Stimulated activated CD4-positive, alpha-beta T cell treated with anti-CD3 and anti-CD28 coated beads, TNF-alpha, amount 100 ng/mL, for 4 hours (primary cell): ENCODE measurements around the gene ENKD1.

Source experiments
- DNase-seq, 3 experiments: peaks; one replicate each; pipeline ENCODE4 v3.0.0-alpha.2; 2020; ENCODE audit warnings: low read depth in 3 of 3

Gene ENKD1

GRCh38 chr16:67679935-67680897 is 13.7 kb upstream of the ENKD1 start:
- no peak for DNase-seq

- DNase-seq: no peak
Measured at GRCh38 chr16:67678354-67679023, 11.9 kb upstream of the ENKD1 start.

- no peak for DNase-seq
Measured at GRCh38 chr16:67677712-67678111, 11.2 kb upstream of the ENKD1 start.

- no peak for DNase-seq
Measured at GRCh38 chr16:67676939-67677338, 10.4 kb upstream of the ENKD1 start.

- no peak for DNase-seq
Measured at GRCh38 chr16:67676516-67676915, 10.0 kb upstream of the ENKD1 start.

- no peak for DNase-seq
Measured at GRCh38 chr16:67675999-67676398, 9.4 kb upstream of the ENKD1 start.

- no peak for DNase-seq
Measured at GRCh38 chr16:67675579-67675935, 9.0 kb upstream of the ENKD1 start.

GRCh38 chr16:67674851-67675578 is 8.5 kb upstream of the ENKD1 start:
- DNase-seq: no peak

GRCh38 chr16:67673712-67674580 is 7.4 kb upstream of the ENKD1 start:
- DNase-seq: no peak

GRCh38 chr16:67672739-67673662 is 6.5 kb upstream of the ENKD1 start:
- peak in 1 of 3 experiments; percentile 34 for DNase-seq

- DNase-seq: no peak
Measured at GRCh38 chr16:67672306-67672705, 5.8 kb upstream of the ENKD1 start.

GRCh38 chr16:67669499-67670101 is 3.0 kb upstream of the ENKD1 start:
- no peak for DNase-seq

- DNase-seq: no peak
Measured at GRCh38 chr16:67668495-67669157, 2.1 kb upstream of the ENKD1 start.

GRCh38 chr16:67667817-67668494 is 1.4 kb upstream of the ENKD1 start:
- DNase-seq: peak; percentile 50 to 74 (median 64)

- no peak for DNase-seq
Measured at GRCh38 chr16:67667453-67667816, 885 bp upstream of the ENKD1 start.

GRCh38 chr16:67666032-67666551 is 458 bp downstream of the ENKD1 start:
- no peak for DNase-seq

GRCh38 chr16:67665598-67665997 is 952 bp downstream of the ENKD1 start:
- DNase-seq: no peak

- no peak for DNase-seq
Measured at GRCh38 chr16:67664871-67665270, 1.7 kb downstream of the ENKD1 start.

- DNase-seq: no peak
Measured at GRCh38 chr16:67664258-67664657, 2.3 kb downstream of the ENKD1 start.
